Activated CD8-positive, alpha-beta memory T cell treated with anti-CD3 and anti-CD28 coated beads, Interleukin-2, amount 50 U/mL, for 1 hour (primary cell): ENCODE data around the gene SORBS1.

ENCODE experiments used
- DNase-seq: peaks from one replicate; pipeline ENCODE4 v3.0.0-alpha.2; 2020; ENCODE audit errors: extremely low read depth

The SORBS1 gene

DNA sequence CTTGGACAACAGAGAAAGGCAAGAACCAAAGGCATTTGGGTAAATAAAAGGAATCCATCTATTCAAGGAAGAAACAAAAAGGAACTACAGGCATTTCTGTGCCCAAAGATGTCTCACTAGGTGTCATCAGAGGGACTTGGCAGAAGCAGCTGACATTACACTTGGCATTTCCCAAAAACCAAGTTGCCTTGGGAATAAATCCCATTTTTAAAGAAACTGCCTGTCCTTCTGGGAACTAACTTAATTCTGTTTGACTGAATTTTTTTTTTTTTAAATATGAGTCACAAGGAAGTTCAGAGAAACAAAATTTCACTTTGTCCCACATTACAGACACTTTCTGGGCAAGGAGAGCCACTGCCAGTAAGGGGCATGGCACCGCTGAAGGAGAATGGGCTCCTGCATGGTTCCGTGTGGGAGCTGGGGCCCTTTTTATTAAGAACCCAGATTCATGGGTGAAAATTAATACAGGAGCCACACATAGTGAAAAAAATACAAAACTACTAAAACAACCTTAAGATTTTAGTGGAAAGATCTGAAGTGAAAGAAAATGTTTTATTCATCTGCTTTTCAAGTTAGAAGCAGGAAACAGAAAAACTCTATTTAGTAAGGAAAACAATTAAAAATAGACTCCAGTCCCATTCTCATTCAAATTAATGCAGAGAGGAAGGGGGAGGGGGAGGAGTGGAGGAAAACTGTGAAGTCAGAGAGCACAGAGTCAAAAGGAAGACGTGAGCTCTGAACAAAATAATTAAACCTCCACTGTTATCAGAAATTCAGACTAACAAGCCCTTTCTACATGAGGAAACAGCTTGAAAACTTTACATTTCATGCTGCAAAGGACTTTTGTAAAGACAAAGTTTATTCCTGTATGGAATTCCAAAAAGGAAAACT lies 151.9 kb downstream of the SORBS1 start:
- DNase-seq = no peak

GRCh38 chr10:95408148-95408960 lies 152.8 kb downstream of the SORBS1 start:
- DNase-seq = no peak

DNA sequence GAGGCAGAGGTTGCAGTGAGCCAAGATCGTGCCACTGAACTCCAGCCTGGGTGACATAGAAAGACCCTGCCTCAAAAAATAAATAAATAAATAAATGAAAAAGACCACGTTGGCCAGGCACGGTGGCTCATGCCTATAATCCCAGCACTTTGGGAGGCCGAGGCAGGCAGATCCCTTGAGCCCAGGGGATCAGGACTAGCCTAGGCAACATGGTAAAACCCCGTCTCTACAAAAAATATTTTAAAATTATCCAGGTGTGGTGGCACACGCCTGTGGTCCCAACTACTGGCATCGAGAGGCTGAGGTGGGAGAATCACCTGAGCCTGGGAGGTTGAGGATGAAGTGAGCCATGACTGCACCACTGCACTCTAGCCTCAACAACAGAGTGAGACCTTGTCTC lies 153.6 kb downstream of the SORBS1 start:
- DNase-seq = no peak

- DNase-seq = no peak
These were observed 154.4 kb downstream of the SORBS1 start for GRCh38 chr10:95406651-95407280.

- DNase-seq = no peak
These were observed 155.5 kb downstream of the SORBS1 start for GRCh38 chr10:95405655-95406054.

DNA sequence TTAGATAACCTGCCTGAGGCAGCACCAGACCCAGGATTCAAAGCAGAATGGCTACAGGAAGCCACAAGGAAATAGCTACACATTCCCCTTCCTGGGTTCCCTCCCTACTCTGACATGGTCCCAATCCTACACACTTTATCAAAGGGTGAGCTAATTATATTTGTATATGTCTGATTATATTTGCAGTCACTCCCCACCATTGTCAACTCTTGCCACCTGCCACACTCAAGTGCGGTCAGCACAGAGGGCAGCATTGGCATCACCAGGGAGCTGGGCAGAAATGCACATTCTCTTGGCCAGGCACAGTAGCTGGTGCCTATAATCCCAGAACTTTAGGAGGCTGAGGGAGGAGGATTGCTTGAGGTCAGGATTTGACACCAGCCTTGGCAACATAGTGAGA lies 156.3 kb downstream of the SORBS1 start:
- DNase-seq = no peak

- no peak for DNase-seq
These were observed 156.7 kb downstream of the SORBS1 start for GRCh38 chr10:95404462-95404858.

DNA sequence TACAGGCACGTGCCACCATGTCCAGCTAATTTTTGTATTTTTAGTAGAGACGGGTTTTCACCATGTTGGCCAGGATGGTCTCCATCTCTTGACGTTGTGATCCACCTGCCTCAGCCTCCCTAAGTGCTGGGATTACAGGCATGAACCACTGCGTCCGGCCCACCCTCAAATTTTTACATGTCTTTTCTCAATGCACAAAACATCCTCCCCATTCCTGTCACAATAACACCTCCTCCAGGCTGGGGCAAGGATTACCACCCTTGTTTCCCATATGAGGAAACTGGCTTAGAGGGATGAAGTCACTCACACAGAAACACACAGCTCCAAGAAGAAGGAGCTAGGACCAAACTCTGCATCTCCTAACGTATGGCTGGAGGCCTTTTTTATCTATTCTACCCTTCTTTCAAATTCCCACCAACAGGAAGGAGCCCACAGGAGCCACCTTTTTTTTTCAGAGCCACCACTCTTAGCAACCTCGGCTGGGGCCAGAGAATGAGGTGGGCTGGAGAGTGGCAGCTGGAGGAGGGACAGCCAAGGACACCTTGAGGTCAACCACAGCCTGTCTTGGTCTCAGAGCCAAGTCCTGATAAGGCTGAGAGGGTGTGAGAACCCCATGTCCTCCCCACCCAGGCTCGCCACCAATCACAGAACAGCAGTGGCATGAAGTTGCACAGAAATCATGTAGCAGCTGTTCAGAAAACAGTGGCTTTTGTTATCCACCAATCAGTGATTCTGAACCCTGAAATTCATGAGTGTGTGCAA lies 157.3 kb downstream of the SORBS1 start:
- no peak for DNase-seq

- no peak for DNase-seq
These were observed 159.3 kb downstream of the SORBS1 start for GRCh38 chr10:95401704-95402469.

DNA sequence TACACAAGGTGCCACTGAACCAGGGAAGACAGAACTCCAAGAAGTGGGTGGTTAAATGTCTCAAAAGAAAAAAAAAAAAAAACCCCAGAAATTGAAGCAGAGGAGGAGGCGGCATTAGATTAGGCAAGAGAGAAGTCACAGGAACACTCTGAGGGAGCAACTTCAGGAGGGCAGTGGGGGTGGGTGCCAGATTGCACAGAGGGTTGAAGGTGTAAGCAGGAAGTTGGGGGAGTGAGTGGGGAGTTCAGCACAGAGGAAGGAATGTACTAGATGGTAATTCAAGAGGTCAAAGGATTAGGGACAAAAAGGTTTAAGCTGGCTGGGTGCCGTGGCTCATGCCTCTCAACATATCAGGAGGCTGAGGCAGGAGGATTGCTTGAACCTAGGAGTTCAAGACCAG lies 160.4 kb downstream of the SORBS1 start:
- DNase-seq = no peak

DNA sequence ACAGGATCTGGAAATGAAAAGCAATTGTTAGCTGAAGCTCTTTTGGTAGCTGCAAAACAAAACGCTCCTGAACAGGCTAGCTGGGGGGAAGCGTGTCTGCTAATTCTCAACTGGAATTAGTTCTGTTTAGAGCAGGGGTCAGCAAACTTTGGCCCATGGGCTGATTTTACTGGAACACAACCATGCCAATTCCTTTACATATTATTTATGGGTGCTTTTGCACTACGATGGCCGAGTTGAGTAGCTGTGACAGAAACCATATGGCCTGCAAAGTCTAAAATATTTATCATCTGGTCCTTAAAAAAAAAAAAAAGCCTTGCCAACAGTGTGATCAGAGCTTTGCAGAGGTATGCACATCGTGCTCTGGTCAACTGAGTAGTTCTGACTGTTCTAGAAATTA lies 162.0 kb downstream of the SORBS1 start:
- no peak for DNase-seq

DNA sequence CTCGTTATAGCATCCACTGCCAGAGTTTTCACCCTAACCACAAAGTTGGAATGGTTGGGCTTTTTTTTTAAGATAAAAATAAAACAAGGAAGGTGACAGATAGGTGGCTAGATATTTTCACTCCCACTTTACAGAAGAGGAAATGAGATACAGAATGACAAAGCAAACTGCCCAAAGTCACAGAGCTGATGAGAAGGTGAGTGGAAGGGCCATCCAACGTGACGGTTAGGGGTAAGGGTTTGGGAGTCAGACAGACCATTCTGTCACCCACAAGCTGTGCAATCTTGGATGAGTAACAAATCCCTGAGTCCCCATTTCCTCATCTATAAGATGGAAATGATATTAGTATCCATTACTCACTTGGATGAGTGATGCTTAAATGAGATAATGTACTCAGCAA lies 163.4 kb downstream of the SORBS1 start:
- DNase-seq = no peak

DNA sequence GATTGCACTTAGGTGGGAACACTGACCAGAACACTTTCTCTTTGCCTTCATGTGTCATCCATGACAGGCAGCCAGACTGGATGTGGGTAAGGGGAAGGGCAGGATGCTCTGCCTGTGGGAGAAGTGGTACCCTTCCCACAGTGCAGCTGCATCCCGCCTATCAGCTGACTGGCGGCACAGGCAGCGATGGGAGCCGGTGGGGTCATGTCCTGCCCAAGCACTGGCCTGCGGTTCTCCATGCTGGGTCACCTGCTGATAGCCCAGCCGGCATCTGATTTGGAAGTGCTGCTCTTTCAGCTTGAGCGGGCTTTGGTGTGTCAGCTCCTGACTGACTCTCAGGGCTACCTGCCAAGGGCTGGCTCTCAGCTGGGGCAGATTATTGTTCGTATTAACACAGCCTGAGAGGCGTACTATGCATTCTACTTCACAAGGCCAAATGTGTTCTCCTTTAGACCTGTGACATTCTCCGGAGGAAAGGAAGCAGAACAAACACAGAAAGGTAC lies 165.2 kb downstream of the SORBS1 start:
- no peak for DNase-seq

GRCh38 chr10:95394161-95394880 lies 166.8 kb downstream of the SORBS1 start:
- no peak for DNase-seq

GRCh38 chr10:95392681-95393164 lies 168.4 kb downstream of the SORBS1 start:
- DNase-seq = no peak

DNA sequence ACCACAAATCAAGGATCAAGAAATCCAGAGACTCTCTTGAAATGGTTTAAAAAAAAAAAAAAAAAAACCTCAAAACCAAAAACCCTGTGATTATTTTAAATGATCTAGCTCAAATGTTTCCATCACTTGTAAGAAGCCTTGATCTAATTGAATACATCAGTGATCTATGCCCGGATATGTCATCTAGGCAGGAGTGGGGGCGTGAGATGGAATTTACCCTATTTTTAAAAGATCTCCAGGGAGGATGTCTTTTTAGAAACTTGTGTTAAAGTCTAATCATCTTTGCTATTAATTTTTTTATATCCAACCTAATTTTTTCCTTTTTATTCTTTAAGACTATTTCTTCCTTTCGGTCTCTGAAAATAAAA lies 169.0 kb downstream of the SORBS1 start:
- no peak for DNase-seq

GRCh38 chr10:95391581-95392216 lies 169.5 kb downstream of the SORBS1 start:
- no peak for DNase-seq

GRCh38 chr10:95391164-95391563 lies 170.0 kb downstream of the SORBS1 start:
- DNase-seq = no peak

DNA sequence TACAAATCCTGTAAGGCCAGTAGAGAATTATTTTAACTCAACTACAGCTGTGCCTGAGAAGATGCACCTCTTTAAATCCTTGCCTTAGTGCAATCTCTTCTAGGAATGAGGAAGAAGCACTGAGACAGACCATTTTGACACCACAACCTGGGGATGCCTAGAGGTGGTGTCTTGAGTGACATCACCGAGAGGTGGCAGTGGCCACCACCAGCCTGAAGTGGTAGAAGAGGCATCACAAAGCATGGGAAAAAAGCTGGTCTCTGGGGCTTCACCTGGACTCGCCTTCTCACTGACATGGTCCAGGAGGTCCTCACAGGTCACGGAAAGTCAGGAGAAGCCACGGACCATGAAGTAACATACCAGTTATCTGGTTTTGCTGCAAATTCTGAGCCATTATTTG lies 171.2 kb downstream of the SORBS1 start:
- DNase-seq = no peak

- no peak for DNase-seq
These were observed 172.0 kb downstream of the SORBS1 start for GRCh38 chr10:95389176-95389575.
